NCI-H82 treated with DMSO at 0.1 percent for 48 hours (cell line): Measurements from ENCODE around the gene CRACR2A.

Source experiments
- DNase-seq: peaks from one replicate; lab custom pipeline; 2025; ENCODE audit not compliant: unreplicated experiment; lab: John Stamatoyannopoulos, UW

The CRACR2A gene, protein sequence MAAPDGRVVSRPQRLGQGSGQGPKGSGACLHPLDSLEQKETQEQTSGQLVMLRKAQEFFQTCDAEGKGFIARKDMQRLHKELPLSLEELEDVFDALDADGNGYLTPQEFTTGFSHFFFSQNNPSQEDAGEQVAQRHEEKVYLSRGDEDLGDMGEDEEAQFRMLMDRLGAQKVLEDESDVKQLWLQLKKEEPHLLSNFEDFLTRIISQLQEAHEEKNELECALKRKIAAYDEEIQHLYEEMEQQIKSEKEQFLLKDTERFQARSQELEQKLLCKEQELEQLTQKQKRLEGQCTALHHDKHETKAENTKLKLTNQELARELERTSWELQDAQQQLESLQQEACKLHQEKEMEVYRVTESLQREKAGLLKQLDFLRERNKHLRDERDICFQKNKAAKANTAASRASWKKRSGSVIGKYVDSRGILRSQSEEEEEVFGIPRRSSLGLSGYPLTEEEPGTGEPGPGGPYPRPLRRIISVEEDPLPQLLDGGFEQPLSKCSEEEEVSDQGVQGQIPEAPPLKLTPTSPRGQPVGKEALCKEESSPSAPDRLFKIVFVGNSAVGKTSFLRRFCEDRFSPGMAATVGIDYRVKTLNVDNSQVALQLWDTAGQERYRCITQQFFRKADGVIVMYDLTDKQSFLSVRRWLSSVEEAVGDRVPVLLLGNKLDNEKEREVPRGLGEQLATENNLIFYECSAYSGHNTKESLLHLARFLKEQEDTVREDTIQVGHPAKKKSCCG

DNA sequence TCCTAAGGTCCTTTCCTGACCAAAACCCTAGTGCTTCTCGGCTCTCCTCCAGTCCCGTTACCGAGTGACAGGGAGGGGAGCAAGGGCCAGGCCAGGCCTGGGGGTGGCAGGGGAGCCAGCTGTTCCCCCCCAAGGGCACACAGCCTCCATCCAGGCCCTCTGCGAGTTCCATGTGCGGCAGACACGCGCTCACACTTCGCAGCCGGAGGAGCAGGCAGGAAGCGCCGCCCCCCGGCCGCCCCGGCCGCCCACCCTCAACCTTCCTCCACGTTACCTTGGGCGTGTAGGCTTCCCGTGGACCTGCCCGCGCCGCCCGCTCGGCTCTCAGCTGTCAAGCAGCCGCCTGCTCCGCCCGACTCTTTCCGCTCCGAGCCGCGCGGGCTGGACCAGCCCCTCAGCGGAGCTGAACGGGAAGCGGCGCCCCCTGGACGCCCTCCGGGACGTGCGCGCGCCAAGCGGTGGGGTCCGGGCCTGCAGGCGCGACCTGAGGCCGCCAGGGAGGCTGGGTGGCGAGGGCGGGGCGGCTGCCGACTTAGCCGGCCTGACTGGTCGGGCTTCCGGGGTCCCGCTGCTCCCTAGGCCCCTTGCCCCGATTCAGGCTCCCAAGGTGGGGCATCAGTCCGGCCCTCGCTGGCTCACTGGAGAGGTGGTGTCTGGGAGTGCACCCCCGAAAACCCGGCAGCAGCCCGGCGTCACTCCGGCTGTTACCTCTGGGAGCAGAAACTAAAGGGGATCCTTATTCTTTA lies at the start of gene CRACR2A:
TSS of gene CRACR2A (minus strand) at position 369 of the 746 bp plus-strand sequence. CDS start 56,110 bp downstream, outside the sequence.
- DNase-seq = peak; percentile 27

DNA sequence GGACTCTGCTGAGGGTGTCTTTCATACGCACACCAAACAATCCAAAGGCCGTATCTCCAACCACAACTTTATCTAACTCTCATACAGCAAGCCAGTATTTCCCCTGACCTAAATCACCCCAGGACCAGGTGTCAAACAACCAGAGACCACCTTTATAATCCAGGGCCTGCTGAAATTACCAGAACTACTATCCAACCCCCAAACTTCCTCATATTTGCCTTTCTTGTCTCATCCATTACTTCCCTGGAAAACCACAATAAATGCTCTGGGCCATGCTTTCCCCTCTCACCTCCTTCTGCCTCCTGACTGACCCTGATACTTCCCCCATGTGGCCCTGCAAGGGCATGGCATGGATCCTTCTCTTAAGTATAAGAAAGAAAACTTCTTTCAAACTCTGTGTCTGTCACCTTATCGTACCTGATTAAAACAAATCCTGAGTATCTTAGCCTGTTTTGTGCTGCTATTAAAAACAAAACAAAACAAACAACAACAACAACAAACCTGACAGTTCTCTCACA lies 44.7 kb upstream of the CRACR2A start:
- DNase-seq = no peak

DNA sequence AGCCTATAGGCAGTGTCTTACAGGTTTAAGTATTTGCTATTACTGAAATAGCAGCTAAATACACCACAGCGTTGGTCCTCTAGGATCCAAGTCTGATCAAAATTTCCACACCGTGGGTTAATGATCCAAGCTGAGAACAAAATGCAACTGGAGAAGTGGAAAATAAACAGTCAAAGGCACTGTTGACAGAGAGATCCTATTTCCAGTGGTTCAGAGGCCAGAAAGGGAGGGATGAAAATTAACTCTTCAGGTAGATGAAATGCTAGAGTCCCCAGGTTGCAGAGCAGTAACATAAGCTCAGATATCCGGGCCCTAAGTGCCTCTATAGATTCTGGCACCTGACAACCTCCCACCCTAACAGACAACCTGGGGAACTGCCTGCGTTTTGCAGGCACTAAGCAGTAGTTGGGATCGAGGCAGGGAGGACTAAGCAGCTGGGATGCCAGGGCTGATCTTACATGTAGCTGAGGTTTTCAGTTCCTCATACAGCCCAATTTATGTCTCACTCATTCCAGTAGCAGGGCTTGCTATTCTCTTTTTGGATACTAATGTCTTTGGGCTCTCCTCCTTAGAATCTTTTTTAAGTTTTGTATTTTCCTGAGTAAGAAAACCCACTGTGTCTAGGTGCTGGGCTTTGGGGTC lies 42.7 kb upstream of the CRACR2A start:
- DNase-seq = no peak

DNA sequence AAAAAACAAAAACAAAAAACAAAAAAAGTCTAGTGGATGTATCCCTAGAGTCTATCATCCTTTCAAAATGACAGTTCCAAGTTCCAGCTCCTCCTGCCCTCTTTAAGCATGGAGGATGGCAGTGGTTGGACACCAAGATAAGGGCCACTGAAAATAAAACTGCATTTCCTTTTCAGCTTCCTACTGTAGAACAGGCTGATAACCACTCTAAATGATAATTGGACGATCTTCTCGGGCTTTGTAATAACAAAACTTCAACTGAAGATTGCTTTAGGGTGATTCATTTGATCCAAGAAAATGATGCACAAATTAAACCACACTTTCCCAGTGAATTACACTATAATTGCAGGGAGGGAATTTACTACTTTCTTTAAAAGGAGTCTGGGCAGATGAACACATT lies 42.2 kb upstream of the CRACR2A start:
- no peak for DNase-seq

DNA sequence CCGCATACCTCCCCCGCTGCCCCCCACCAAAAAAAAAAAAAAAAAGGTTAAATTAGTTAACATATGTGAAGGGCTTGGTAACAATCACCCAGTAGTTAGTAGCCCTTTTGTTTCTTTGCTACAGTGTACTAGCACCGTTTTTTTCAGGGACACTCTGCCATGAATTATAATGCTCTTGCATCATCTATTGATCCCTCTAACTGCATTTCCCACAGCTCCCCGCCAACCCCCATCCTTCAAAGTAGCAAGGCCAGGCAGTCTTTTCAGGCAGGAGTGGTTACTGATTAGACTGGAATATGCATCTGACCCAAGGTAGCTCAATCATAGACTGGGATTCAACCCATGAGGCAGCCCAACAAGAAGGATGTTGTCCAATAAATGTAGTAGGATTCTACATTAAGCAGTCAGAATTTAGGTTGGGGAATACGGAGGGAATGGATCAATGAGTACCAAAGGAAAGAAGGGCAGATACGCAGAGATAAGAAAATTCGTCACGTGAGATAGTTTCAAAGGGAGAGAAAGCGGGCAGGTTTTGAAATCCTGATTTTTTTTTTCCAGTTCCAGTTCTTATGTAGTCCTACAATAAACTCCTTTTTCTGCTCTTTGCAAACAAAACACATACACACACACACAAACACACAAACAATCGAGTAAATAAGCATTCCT lies 39.8 kb upstream of the CRACR2A start:
- DNase-seq = no peak

DNA sequence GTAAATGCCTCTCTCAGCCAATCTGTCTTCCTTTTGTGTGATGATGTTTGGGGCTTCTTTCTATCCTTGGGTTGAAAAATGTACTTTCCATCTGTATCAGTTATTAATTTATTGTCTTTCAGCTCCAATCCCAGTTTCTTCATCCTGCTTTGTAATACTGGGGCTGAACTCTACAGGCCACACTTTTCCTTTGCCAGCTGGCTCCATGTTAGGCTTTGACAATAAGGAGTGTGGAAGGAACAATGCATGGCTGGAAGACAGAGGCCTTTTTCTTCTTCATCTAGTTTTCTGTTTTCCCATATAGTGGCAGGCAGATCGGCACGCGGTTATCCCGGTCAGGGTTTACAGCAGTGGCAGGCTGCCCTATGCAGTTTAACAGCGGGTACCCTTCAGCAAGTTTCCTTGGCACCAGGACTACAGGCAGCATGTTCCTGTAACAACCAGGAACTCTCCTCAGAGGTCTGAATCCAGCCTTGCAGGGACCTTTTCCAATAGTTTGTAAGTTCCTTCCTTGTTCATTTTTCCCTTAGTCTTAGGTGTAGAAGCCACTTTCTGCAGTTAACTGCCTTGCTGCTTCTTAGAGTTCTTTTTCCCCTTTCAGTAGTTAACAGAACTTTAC lies 38.5 kb upstream of the CRACR2A start:
- no peak for DNase-seq

DNA sequence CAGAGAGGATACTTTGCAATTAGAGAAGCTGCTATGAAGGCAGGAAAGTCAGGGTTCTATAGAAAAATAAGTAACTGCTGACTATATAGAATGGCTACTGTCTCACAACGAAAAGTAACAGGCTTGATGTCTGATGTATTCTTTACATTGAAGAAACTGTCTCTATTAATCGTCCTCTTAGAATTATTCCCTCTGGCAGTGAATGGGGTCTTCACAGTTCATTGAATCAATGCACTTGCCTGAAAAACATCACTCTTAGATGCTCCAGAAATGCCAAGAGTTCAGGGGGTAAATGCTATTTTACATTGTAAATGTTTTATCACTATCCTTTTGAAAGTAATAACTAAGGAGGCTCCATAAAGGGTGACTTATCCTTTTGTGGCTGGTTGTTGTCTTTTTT lies 37.7 kb upstream of the CRACR2A start:
- no peak for DNase-seq

DNA sequence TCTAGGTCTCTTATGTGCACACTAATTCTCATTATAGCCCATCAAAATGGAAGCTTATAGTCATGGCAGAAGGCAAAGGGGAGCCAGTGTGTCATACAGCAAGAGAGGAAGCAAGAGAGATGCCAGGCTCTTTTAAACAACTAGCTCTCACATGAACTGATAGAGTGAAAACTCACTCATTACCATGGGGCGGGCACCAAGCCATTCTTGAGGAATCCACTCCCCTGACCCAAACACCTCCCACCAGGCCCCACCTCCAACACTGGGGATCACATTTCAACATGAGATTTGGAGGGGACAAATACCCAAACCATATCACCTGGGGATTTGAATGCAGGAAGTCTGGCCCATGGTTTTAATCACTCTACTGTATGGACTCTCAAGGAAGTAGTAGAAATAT lies 36.9 kb upstream of the CRACR2A start:
- DNase-seq = no peak

DNA sequence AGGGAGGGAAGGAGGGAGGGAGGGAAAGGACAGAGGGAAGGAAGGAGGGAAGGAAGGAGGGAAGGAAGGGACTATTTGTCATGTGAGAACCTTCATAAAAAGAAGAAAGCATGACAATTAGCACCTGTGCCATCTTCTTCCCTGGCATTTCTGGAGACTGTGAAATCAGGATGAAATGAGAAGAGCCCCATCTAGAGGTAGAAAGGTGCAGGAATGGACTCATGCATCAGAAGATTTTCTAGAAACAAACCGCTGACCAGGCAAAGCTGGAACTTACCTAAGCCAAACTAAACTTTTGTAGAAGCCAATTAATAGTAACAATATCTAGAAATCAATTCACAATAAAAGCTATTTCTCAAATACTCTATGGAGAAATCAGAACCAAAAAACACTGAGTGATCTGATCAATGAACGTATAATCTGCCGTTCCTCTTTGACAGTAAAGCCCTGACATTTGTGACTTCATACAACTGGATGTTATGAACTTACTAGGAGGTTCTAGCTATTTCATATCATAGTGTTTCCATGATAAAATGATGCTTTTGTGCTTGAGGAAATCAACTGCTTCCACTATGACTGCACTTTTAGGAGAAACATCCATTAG lies 24.4 kb upstream of the CRACR2A start:
- peak; percentile 67 for DNase-seq

DNA sequence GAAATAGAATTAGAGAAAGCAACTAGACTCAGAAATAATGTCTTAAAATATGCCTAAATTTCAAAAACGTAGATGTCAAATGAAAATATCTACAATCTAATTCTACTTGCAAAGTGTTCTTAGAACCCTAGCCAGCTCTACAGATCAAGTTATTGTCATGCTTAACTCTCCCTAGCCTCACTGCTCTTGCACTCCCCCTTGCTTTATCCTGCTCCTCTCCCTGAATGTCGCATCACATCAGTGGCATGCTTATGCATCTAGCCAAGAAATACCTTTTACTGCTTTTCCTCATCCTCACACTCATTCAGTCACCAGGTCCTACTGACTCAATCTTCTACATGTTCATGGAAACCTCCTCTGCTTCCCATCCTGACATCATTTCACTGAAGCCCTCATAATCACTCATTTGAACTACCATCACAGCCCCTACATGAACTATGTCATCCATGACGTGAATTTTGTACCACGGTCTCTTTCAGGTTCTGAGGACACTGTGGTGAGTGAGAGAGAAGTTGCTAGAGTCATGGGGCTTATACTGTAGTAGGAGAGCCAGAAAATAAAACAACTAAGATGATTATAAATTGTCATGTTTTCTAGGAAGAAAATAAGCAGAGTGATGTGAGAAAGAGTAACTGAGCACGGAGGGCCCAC lies 22.6 kb upstream of the CRACR2A start:
- DNase-seq = no peak

DNA sequence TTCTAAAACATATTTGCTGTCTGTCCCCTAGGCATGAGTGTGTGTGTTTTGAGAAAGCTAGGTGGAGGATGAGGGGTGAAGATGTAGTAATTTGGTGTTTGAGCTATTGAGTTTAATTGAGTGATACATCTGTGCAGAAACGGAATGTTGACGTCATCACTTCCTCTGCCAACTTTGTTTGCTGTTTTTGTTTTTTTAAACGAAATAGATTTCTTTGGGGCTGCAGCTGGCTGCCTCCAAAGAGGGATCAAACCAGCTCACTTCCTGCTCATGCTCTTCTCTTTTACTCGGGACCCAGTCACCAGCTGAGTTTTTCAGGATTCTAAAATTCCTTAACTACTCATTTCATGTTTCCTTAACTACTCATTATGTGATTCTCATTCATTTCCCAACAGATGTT lies 19.5 kb upstream of the CRACR2A start:
- no peak for DNase-seq

DNA sequence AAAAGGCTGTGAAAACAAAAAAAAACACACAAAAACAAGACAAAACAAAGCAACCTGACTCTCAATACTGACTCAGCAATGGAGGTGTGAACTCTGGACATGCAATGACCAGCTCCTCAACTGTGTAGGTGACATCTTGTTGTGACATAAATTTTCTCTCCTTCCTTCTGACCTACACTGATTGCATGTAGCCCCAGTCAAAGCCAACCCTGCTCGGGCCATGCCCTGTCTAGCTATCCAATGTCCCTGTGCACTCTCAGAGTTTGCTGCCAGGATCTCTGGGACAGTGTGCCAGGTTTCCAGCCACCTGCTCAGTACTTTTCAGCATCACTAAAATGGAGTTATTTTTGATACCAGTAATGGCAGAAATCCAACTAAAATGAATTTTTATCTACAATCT lies 18.9 kb upstream of the CRACR2A start:
- DNase-seq = no peak

DNA sequence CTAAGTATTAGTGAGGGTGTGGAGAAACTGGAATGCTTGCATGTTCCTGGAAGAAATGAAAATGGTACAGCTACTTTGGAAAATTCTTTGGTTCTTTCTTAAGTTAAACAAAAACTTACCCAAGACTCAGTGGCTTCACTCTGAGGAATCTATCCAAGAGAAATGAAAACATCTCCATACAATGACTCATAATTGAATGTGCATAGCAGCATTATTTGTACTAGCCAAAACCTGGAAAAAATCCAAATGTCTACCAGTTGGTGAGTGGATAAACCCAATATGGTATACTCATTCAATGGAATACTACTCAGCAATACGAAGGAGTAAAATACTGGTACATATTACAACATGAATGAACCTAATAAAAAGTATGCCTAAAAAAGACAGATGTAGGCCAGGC lies 18.0 kb upstream of the CRACR2A start:
- no peak for DNase-seq

DNA sequence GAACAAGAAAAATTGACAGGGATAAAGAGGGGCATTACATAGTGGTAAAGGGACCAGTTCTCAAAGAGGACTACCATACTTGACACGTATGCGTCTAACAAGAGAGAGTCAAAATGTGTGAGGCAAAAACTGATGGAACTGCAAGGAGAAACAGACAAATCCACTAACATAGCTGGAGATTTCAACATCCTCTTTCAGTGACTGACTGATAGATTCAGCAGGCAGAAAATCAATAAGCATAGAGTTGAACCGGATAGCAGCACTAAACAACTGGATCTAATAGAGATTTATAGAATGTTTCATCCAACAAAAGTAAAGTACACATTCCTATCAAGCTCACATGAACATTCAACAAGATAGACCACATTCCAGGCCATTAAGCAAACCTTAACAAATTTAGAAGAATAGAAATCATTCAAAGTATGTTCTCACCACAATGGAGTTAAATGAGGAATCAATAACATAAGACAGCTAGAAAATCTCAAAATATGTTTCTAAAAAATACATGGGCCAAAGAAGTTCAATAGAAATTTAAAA lies 16.1 kb upstream of the CRACR2A start:
- no peak for DNase-seq

DNA sequence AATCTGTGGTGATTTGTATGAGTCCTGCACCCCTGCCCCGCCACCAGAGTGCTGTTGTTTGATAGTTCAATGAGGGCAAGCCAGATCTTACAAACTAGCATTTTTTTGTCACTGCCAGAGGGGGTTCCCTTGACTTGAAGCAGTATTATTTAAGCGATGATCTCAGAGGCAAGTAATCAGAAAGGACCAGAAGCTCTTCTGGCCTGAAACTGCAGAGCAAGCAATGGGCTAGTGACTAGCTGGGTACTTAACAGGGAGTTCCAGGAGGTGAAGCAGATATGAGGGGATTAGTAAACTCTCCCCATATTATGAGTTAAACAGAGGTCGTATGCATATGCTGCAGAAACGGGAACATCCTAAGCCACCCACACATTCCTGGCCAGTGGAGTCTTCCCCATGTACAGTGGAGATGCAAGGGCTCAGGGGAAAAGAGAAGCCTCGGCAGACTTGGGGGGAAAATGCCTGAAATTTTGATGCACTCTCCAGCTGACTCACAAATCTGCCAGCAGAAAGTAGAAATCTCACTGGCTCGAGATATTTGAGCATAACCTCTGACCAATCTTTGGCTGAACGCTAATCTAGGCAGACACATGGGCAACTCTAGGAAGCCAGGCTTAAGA lies 8.3 kb upstream of the CRACR2A start:
- peak; percentile 56 for DNase-seq

DNA sequence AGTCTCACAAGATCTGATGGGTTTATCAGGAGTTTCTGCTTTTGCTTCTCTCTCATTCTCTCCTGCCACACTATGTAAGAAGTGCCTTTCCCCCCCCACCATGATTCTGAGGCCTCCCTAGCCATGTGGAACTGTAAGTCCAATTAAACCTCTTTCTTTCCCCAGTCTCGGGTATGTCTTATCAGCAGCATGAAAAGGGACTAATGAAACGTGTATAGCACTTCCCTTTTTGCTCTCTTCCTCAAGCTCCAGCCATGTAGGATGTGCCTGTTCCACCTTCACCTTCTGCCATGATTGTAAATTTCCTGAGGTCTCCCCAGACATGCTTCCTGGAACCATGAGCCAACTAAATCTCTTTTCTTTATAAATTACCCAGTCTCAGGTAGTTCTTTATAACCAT lies 7.0 kb upstream of the CRACR2A start:
- no peak for DNase-seq

DNA sequence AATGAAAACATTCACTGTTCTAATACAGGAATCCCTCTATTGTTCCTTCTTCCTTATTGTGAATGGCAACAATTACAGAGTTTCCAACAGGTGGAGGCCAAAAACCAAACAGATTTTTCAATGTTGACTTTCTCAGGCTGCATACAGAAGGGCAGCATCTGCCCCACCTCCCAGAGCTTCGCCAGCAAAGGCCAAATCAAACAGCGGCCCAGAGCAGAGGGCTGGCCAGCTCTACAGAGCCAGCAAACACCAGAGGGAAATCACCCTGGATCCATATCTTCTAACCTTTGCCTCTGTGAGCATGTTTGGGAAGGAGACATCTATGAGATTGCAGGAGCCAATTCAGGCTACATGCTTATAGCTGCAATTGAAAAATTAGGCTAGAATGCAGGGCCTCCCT lies 4.4 kb upstream of the CRACR2A start:
- DNase-seq = no peak

DNA sequence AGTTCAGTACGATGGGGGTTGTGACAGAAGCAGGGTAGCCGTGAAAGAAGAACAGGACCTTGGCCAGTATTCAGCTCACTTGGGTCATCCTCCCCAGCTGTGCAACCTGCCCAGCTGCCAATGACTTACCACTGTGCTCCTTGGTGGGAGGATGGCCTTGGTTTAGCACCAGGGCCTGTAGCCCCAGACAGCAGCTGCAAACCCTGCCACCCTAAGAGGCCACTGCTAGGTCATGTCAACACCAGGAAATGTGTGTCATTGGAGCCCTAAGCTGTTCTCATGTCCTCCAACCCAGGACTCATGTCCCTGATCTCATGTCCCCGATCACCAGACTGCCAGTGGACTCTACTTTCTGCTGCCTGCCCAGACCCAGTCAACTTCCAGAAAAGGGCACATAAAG lies 3.0 kb upstream of the CRACR2A start:
- no peak for DNase-seq
